ENCODE measurements around the gene ENTR1.

DNA sequence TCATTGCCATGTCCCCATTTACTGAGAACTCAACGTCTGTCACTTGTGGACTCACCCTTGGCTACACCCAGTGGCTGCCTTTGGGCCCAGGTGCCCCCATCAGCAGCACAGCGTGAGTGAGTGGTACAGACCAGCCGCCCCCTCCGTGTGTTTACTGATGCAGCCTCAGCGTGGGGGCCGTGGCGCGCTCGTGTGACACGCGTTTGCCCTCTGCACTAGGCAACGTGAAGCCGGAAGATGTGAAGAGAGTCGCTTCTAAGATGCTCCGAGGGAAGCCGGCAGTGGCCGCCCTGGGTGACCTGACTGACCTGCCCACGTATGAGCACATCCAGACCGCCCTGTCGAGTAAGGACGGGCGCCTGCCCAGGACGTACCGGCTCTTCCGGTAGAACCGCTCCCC lies 12.5 kb upstream of the ENTR1 start:
- TF ChIP-seq POLR2AphosphoS5 (IDR thresholded peaks at IDR 0.05; ENCODE audit: low read depth, low read length), result no peak
- TF ChIP-seq POLR2A (IDR thresholded peaks at IDR 0.05; ENCODE audit: low read depth, low read length), result no peak
- TF ChIP-seq TAF1 (IDR thresholded peaks at IDR 0.05; ENCODE audit: borderline replicate concordance, low read depth, low read length), result no peak
